ENCODE results near the gene TCERG1L. TPM values are rescaled to one million over a fixed set of nuclear protein-coding genes. Genes with fewer than 3 reads are reported as not detected.

TCERG1L gene
- total RNA-seq, 1 experiment from 2014 or later = not detected

- TF ChIP-seq POLR2AphosphoS5 (IDR thresholded peaks at IDR 0.05; ENCODE audit: low read depth, low read length) (no peak), SIN3A (IDR thresholded peaks at IDR 0.05; ENCODE audit: borderline replicate concordance, insufficient read depth, low read depth, low read length) (no peak), TCF7L2 (IDR thresholded peaks at IDR 0.05; ENCODE audit: low read depth, low read length) (no peak), REST (IDR thresholded peaks at IDR 0.05; ENCODE audit: insufficient read depth in 1 of 2, low read depth in 2 of 2, low read length in 1 of 2) (no peak), CTCF (IDR thresholded peaks at IDR 0.05) (no peak)
- Histone ChIP-seq H3K4me1 (ENCODE audit: control insufficient read depth, insufficient read depth, low read length) (no peaks in the 10 kb centered on the region), H3K27me3 (ENCODE audit: control insufficient read depth, insufficient read depth, low read length) (no peaks in the 10 kb centered on the region; the same call in 1 of the 2 replicates), H3K4me3 (ENCODE audit: low read depth in 2 of 2, low read length in 2 of 2) (no peak overlapping the region), H3K27ac (ENCODE audit: low read length) (no peak overlapping the region), H3K36me3 (ENCODE audit: control insufficient read depth, insufficient read depth, low read length) (no peaks in the 10 kb centered on the region), H3K9me3 (ENCODE audit: control insufficient read depth, insufficient read depth, low read depth, low read length) (no peaks in the 10 kb centered on the region)
- intact Hi-C loops (cut with micrococcal nuclease; ENCODE audit: unreplicated experiment) (no loop called here), in situ Hi-C loops (cut with HindIII; ENCODE audit: low pct_unique_long_range_greater_than_20kb, low sequenced_read_pairs) (no loop called here)
- DNase-seq (ENCODE audit: low read depth, low spot score) (no peak), ATAC-seq (no peak)
- POLR2A ChIA-PET = no interaction called here
- no TSS peak for BruUV-seq (replicated peaks)
- CTCF ChIA-PET = no interaction called here
Observed at GRCh38 chr10:131085091-131085860, 226.2 kb downstream of the TCERG1L start.

GRCh38 chr10:131084791-131085090 lies 226.8 kb downstream of the TCERG1L start:
- in situ Hi-C loops (cut with HindIII; ENCODE audit: low pct_unique_long_range_greater_than_20kb, low sequenced_read_pairs) = no loop called here
- no peaks in the 10 kb centered on the region for H3K36me3 ChIP-seq (ENCODE audit: control insufficient read depth, insufficient read depth, low read length)
- H3K4me3 ChIP-seq (ENCODE audit: low read depth in 2 of 2, low read length in 2 of 2) = no peak overlapping the region
- no peaks in the 10 kb centered on the region for H3K27me3 ChIP-seq (ENCODE audit: control insufficient read depth, insufficient read depth, low read length)
- no peaks in the 10 kb centered on the region for H3K4me1 ChIP-seq (ENCODE audit: control insufficient read depth, insufficient read depth, low read length)
- ChIA-PET CTCF (no interaction called here), POLR2A (no interaction called here)
- H3K9me3 ChIP-seq (ENCODE audit: control insufficient read depth, insufficient read depth, low read depth, low read length) = no peaks in the 10 kb centered on the region
- intact Hi-C loops (cut with micrococcal nuclease; ENCODE audit: unreplicated experiment) = no loop called here
- BruUV-seq (replicated peaks) = no TSS peak
- ATAC-seq (no peak), DNase-seq (ENCODE audit: low read depth, low spot score) (no peak)
- H3K27ac ChIP-seq (ENCODE audit: low read length) = no peak overlapping the region
- TF ChIP-seq SIN3A (IDR thresholded peaks at IDR 0.05; ENCODE audit: borderline replicate concordance, insufficient read depth, low read depth, low read length) (no peak), REST (IDR thresholded peaks at IDR 0.05; ENCODE audit: insufficient read depth in 1 of 2, low read depth in 2 of 2, low read length in 1 of 2) (no peak), TCF7L2 (IDR thresholded peaks at IDR 0.05; ENCODE audit: low read depth, low read length) (no peak), POLR2AphosphoS5 (IDR thresholded peaks at IDR 0.05; ENCODE audit: low read depth, low read length) (no peak), CTCF (IDR thresholded peaks at IDR 0.05) (no peak)

Measured in Panc1 (cell line).